Measurements from ENCODE around the gene KCNK17. TPM values are rescaled to one million over a fixed set of nuclear protein-coding genes. Genes with fewer than 3 reads are reported as not detected.
A peak's percentile ranks its signal among the peaks of the same experiment; 100 is the strongest.

Gene KCNK17
- total RNA-seq, 1 experiment from 2014 or later: not detected

- BruUV-seq (replicated peaks): no TSS peak
- Histone ChIP-seq H3K4me1 (ENCODE audit: control insufficient read depth, insufficient read depth, low read length) (no peaks in the 10 kb centered on the region), H3K9me3 (ENCODE audit: control insufficient read depth, insufficient read depth, low read depth, low read length) (no peaks in the 10 kb centered on the region), H3K4me3 (ENCODE audit: low read depth in 2 of 2, low read length in 2 of 2) (no peak overlapping the region), H3K27me3 (ENCODE audit: control insufficient read depth, insufficient read depth, low read length) (no peaks in the 10 kb centered on the region; the same call in 1 of the 2 replicates), H3K27ac (ENCODE audit: low read length) (no peak overlapping the region), H3K36me3 (ENCODE audit: control insufficient read depth, insufficient read depth, low read length) (no peaks in the 10 kb centered on the region)
- ATAC-seq: 0 out of 2 replicates have a peak, but pooled peaks have one; percentile 15
- DNase-seq (ENCODE audit: low read depth, low spot score): no peak
- POLR2A ChIA-PET: no interaction called here
- no peak; the same call in 1 of the 2 replicates for TF ChIP-seq CTCF (IDR thresholded peaks at IDR 0.05)
- no peak for TF ChIP-seq REST (IDR thresholded peaks at IDR 0.05; ENCODE audit: insufficient read depth in 1 of 2, low read depth in 2 of 2, low read length in 1 of 2)
- TF ChIP-seq SIN3A (IDR thresholded peaks at IDR 0.05; ENCODE audit: borderline replicate concordance, insufficient read depth, low read depth, low read length): no peak
- TF ChIP-seq POLR2AphosphoS5 (IDR thresholded peaks at IDR 0.05; ENCODE audit: low read depth, low read length): no peak
- TF ChIP-seq TCF7L2 (IDR thresholded peaks at IDR 0.05; ENCODE audit: low read depth, low read length): no peak
- intact Hi-C loops (cut with micrococcal nuclease; ENCODE audit: unreplicated experiment) (loop anchor here (5.0 kb wide), 1 partner anchor 535 kb away; no protein-coding TSS in a partner anchor), in situ Hi-C loops (cut with HindIII; ENCODE audit: low pct_unique_long_range_greater_than_20kb, low sequenced_read_pairs) (no loop called here)
- CTCF ChIA-PET: interaction anchor here (0.6 to 0.7 kb wide), 2 partner anchors 13 to 73 kb away, joined by 3 to 11 read pairs; no protein-coding TSS in a partner anchor
These were observed 48.3 kb upstream of the KCNK17 start for GRCh38 chr6:39362487-39362865.

- BruUV-seq (replicated peaks): no TSS peak
- CTCF ChIA-PET: interaction anchor here (0.6 to 0.7 kb wide), 3 partner anchors 12 to 545 kb away, joined by 3 to 11 read pairs (median 3); no protein-coding TSS in a partner anchor
- no peak for TF ChIP-seq SIN3A (IDR thresholded peaks at IDR 0.05; ENCODE audit: borderline replicate concordance, insufficient read depth, low read depth, low read length)
- no peak for TF ChIP-seq POLR2AphosphoS5 (IDR thresholded peaks at IDR 0.05; ENCODE audit: low read depth, low read length)
- TF ChIP-seq REST (IDR thresholded peaks at IDR 0.05; ENCODE audit: insufficient read depth in 1 of 2, low read depth in 2 of 2, low read length in 1 of 2): 0 out of 4 replicates have a peak, but pooled peaks of 1 of the 2 experiments have one; percentile 8
- no peak for TF ChIP-seq TCF7L2 (IDR thresholded peaks at IDR 0.05; ENCODE audit: low read depth, low read length)
- peak; percentile 91 for TF ChIP-seq CTCF (IDR thresholded peaks at IDR 0.05)
- DNase-seq (ENCODE audit: low read depth, low spot score) (peak; percentile 38), ATAC-seq (peak; percentile 93)
- no peaks in the 10 kb centered on the region for H3K9me3 ChIP-seq (ENCODE audit: control insufficient read depth, insufficient read depth, low read depth, low read length)
- no peaks in the 10 kb centered on the region; the same call in 1 of the 2 replicates for H3K27me3 ChIP-seq (ENCODE audit: control insufficient read depth, insufficient read depth, low read length)
- no peak overlapping the region for H3K27ac ChIP-seq (ENCODE audit: low read length)
- intact Hi-C loops (cut with micrococcal nuclease; ENCODE audit: unreplicated experiment): loop anchor here (5.0 kb wide), 1 partner anchor 535 kb away; no protein-coding TSS in a partner anchor
- POLR2A ChIA-PET: no interaction called here
- in situ Hi-C loops (cut with HindIII; ENCODE audit: low pct_unique_long_range_greater_than_20kb, low sequenced_read_pairs): no loop called here
- H3K4me1 ChIP-seq (ENCODE audit: control insufficient read depth, insufficient read depth, low read length): no peaks in the 10 kb centered on the region
- H3K36me3 ChIP-seq (ENCODE audit: control insufficient read depth, insufficient read depth, low read length): no peaks in the 10 kb centered on the region
- H3K4me3 ChIP-seq (ENCODE audit: low read depth in 2 of 2, low read length in 2 of 2): no peak overlapping the region
These were observed 47.7 kb upstream of the KCNK17 start for GRCh38 chr6:39361657-39362486.

All from Panc1 (cell line).